ENCODE results near the gene MAGED2.

Gene MAGED2

GRCh38 chrX:54810532-54810931, 3.0 kb downstream of the MAGED2 start:
- TF ChIP-seq GATA2 (IDR thresholded peaks at IDR 0.05; ENCODE audit: low read depth, low read length) = no peak
- TF ChIP-seq GATA3 (IDR thresholded peaks at IDR 0.05; ENCODE audit: low read depth, low read length) = no peak

- TF ChIP-seq GATA3 (IDR thresholded peaks at IDR 0.05; ENCODE audit: low read depth, low read length) = no peak
These were observed 3.8 kb downstream of the MAGED2 start for GRCh38 chrX:54811301-54811885.

GRCh38 chrX:54812306-54812705, 4.8 kb downstream of the MAGED2 start:
- TF ChIP-seq GATA3 (IDR thresholded peaks at IDR 0.05; ENCODE audit: low read depth, low read length) (no peak), GATA2 (IDR thresholded peaks at IDR 0.05; ENCODE audit: low read depth, low read length) (no peak)

DNA sequence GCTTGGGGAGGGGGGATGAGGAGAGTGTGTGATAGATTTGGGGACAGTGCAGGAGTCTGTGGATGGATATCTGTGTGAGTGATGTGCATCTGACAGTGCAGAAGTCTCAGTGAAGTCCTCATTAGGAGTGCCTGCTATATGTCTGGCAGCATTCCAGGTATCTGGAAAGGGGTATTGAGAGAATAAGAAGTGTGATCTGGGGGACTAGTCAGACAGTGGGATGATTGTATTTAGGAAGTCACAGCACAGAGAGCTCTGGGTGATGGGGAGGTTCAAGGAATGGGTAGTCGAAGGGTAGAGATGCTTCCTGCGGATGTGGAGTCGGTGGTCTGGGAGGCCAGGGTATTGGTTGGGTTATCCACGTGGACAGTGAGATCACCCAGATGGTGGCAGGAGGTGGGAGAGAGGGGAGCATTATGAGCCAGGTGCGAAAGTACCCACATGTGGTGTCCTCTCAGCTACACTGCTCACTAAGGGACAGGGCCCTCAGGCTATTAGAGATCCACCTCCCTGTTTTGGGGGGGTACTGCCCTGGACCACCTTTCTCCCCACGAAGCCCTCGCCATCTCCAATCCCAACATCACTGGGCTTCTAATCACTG, 9.8 kb downstream of the MAGED2 start:
- no peak for TF ChIP-seq GATA3 (IDR thresholded peaks at IDR 0.05; ENCODE audit: low read depth, low read length)
- no peak for TF ChIP-seq GATA2 (IDR thresholded peaks at IDR 0.05; ENCODE audit: low read depth, low read length)

DNA sequence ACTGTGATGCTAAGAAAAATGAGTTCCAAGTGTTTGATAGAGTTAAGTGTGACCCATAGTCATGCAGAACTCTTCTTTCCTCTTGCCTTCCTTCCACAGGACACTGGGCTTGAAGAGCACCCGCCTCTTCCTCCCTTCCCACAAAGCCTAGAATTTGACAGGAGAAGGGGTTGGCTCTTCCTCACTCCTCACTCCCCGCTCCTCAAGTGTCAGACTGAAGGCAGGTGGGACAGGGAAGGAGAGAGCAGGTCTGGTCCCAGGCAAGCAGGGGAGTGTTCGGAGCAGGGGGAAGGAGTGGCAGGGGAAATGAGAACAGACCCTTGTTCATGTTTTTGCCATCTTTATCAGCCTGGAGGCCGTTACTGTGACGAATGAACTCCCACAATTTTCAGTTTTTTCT, 10.7 kb downstream of the MAGED2 start:
- TF ChIP-seq GATA3 (IDR thresholded peaks at IDR 0.05; ENCODE audit: low read depth, low read length) = no peak
- no peak for TF ChIP-seq GATA2 (IDR thresholded peaks at IDR 0.05; ENCODE audit: low read depth, low read length)

- TF ChIP-seq GATA2 (IDR thresholded peaks at IDR 0.05; ENCODE audit: low read depth, low read length) (no peak), GATA3 (IDR thresholded peaks at IDR 0.05; ENCODE audit: low read depth, low read length) (no peak)
These were observed 11.7 kb downstream of the MAGED2 start for GRCh38 chrX:54819201-54819600.

GRCh38 chrX:54820737-54821136, 13.2 kb downstream of the MAGED2 start:
- TF ChIP-seq GATA2 (IDR thresholded peaks at IDR 0.05; ENCODE audit: low read depth, low read length) (no peak), GATA3 (IDR thresholded peaks at IDR 0.05; ENCODE audit: low read depth, low read length) (no peak)

DNA sequence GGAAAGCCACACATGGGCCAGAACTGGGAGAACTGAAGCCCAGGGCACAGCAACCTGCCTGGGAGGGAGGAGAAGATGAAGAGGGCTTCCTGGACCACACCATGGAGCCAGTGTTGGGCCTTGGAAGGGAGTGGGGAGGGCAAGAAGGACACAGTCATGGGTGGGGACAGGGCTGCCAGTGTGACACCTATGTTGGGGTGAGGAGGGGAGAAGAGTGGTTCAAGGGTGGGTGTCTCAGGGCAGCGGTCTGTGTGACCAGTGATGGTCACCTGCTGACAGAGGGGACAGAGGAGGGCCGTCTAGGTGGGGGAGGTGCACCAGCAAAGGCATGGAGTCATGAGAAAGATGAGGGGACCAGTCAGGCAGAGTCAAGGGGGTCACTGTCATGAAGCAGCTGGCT, 13.8 kb downstream of the MAGED2 start:
- TF ChIP-seq GATA2 (IDR thresholded peaks at IDR 0.05; ENCODE audit: low read depth, low read length) (no peak), GATA3 (IDR thresholded peaks at IDR 0.05; ENCODE audit: low read depth, low read length) (no peak)

- no peak for TF ChIP-seq GATA3 (IDR thresholded peaks at IDR 0.05; ENCODE audit: low read depth, low read length)
- no peak for TF ChIP-seq GATA2 (IDR thresholded peaks at IDR 0.05; ENCODE audit: low read depth, low read length)
These were observed 16.6 kb downstream of the MAGED2 start for GRCh38 chrX:54824195-54824594.

- TF ChIP-seq GATA2 (IDR thresholded peaks at IDR 0.05; ENCODE audit: low read depth, low read length) = no peak
- TF ChIP-seq GATA3 (IDR thresholded peaks at IDR 0.05; ENCODE audit: low read depth, low read length) = no peak
These were observed 17.2 kb downstream of the MAGED2 start for GRCh38 chrX:54824722-54825121.

DNA sequence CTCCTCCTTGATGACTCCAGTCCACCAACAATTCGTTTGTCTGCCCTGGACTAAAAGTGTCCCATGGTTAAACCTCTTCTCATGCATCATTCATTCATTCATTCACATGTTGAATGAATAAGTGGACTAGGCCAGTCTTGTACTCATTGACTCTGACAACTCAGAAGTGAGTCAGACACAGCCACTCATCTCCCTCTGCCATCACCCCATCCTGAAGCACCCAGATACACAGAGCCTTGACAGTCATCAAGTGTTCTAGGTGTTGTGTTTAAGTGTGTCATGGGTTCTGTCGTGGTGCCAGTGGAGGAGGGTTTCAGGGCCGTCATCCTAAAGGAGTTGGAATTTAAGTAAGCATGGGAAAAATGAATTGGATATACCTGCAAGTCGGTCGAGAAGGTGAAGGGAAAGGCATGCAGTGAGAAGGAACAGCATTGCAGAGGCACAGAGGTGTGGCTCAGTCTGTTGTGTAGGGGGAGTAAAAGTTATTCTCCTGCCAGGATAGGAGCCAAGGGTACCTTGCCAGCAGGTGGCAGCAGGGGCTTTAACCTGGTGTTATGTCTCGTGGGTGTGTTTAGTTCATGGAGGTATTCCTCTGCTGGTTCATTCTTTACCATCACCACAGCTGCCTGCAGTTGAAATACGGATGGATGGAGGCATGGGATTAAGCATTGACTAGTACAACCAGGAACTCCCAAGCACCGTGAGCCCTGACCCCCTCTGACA, 18.3 kb downstream of the MAGED2 start:
- TF ChIP-seq GATA2 (IDR thresholded peaks at IDR 0.05; ENCODE audit: low read depth, low read length) (no peak), GATA3 (IDR thresholded peaks at IDR 0.05; ENCODE audit: low read depth, low read length) (no peak)

DNA sequence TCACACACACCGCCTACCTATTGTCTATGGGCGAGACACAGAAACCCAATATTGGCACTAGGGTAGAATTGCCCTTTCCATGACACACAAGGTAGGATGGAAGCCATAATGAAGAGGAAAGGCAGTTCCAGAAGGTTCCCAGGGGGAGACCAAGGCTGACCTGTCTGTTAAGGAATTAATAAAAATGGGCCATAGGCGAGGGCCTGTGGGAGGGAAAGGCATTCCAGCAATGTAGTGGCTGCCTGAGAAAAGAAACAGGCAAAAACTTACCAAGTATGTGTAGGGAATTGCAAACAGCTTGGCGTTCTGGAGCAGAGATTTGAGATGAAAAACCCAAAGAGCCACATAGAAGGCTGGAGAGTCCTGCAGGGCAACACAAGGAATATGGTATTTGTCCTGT, 19.1 kb downstream of the MAGED2 start:
- no peak for TF ChIP-seq GATA2 (IDR thresholded peaks at IDR 0.05; ENCODE audit: low read depth, low read length)
- TF ChIP-seq GATA3 (IDR thresholded peaks at IDR 0.05; ENCODE audit: low read depth, low read length) = no peak

GRCh38 chrX:54838583-54838982, 31.0 kb downstream of the MAGED2 start:
- TF ChIP-seq GATA2 (IDR thresholded peaks at IDR 0.05; ENCODE audit: low read depth, low read length) = no peak
- TF ChIP-seq GATA3 (IDR thresholded peaks at IDR 0.05; ENCODE audit: low read depth, low read length) = no peak

- no peak for TF ChIP-seq GATA3 (IDR thresholded peaks at IDR 0.05; ENCODE audit: low read depth, low read length)
- TF ChIP-seq GATA2 (IDR thresholded peaks at IDR 0.05; ENCODE audit: low read depth, low read length) = no peak
These were observed 35.1 kb downstream of the MAGED2 start for GRCh38 chrX:54842607-54843006.

- TF ChIP-seq GATA2 (IDR thresholded peaks at IDR 0.05; ENCODE audit: low read depth, low read length) = no peak
- TF ChIP-seq GATA3 (IDR thresholded peaks at IDR 0.05; ENCODE audit: low read depth, low read length) = no peak
These were observed 35.5 kb downstream of the MAGED2 start for GRCh38 chrX:54843050-54843449.
